Spleen (tissue), 11 donors: ENCODE results near the gene LTBP1. TPM values are rescaled to one million over a fixed set of nuclear protein-coding genes. Genes with fewer than 3 reads are reported as not detected.
A peak's percentile ranks its signal among the peaks of the same experiment; 100 is the strongest.

Source experiments
- DNase-seq: peaks from one replicate; pipeline ENCODE4 v3.0.0-alpha.2; 2020
- H3K27ac ChIP-seq, 8 donors: fragments of 200-600 bp; sonication (generic) in 7 of 8; 1 replicate in 4 of 8; 2 replicates in 4 of 8; pipeline versions ENCODE4 v1.5.0 to v1.8.0; 2016 to 2021; ENCODE audit warnings: inconsistent platforms in 4 of 8, mild to moderate bottlenecking in 4 of 8, moderate library complexity in 1 of 8
- H3K27me3 ChIP-seq, 7 donors: fragments of 200-600 bp; sonication (generic) in 6 of 7; replicated peaks in 1 of 7; 1 replicate in 4 of 7; 2 replicates in 3 of 7; pipeline versions ENCODE4 v1.5.0 to v1.8.0; 2016 to 2021; ENCODE audit warnings: inconsistent platforms in 3 of 7, mild to moderate bottlenecking in 1 of 7
- H3K36me3 ChIP-seq, 6 donors: fragments of 200-600 bp; sonication (generic) in 5 of 6; 1 replicate in 4 of 6; 2 replicates in 2 of 6; pipeline versions ENCODE4 v1.5.0 to v1.8.0; 2016 to 2021; ENCODE audit warnings: inconsistent platforms in 2 of 6
- H3K4me1 ChIP-seq, 6 donors: fragments of 200-600 bp; sonication (generic) in 5 of 6; 1 replicate in 3 of 6; 2 replicates in 3 of 6; pipeline versions ENCODE4 v1.5.0 to v1.8.0; 2016 to 2021; ENCODE audit warnings: inconsistent platforms in 3 of 6
- H3K4me3 ChIP-seq, 8 donors: fragments of 200-600 bp; sonication (generic) in 7 of 8; 1 replicate in 4 of 8; 2 replicates in 4 of 8; pipeline versions ENCODE4 v1.5.0 to v1.8.0; 2016 to 2021; ENCODE audit warnings: inconsistent platforms in 4 of 8, mild to moderate bottlenecking in 4 of 8, moderate library complexity in 2 of 8
- H3K9me3 ChIP-seq, 8 donors: fragments of 200-600 bp; sonication (generic) in 7 of 8; 1 replicate in 4 of 8; 2 replicates in 4 of 8; pipeline versions ENCODE4 v1.5.0 to v1.8.0; 2016 to 2021; ENCODE audit warnings: inconsistent platforms in 4 of 8
- CTCF ChIP-seq, 11 experiments: fragments of 200-600 bp in 7 of 11; fragments of 450-650 bp in 4 of 11; sonication (generic) in 4 of 11; IDR thresholded peaks in 8 of 11; conservative IDR thresholded peaks in 3 of 11; 1 replicate in 7 of 11; 2 replicates in 4 of 11; pipeline versions ENCODE4 v1.4.0 to v1.8.0; 2016 to 2021; ENCODE audit warnings: antibody characterized with exemption in 11 of 11, inconsistent platforms in 4 of 11, mild to moderate bottlenecking in 1 of 11
- POLR2A ChIP-seq, 3 donors: fragments of 450-650 bp; IDR thresholded peaks; one replicate each; pipeline ENCODE4 v1.5.1; 2017; ENCODE audit warnings: antibody characterized with exemption in 3 of 3, mild to moderate bottlenecking in 1 of 3
- POLR2AphosphoS5 ChIP-seq, 3 donors: sonication (generic); formaldehyde crosslinking; IDR thresholded peaks; one replicate each; pipeline ENCODE4 v1.5.1; 2017; ENCODE audit warnings: antibody characterized with exemption in 3 of 3
- WGBS, 5 donors: extraction: QIAGEN DNeasy Blood & Tissue Kit in 3 of 5; methylation state at CpG; one replicate each; pipeline versions ENCODE4 v1.1.5 to v1.1.7; 2013 to 2018; 5-methylcytosine and 5-hydroxymethylcytosine counted together
- intact Hi-C: fragments of 100-400 bp; cut with DNase I; formaldehyde crosslinking; loops from one replicate; pipeline ENCODE4 v1.15.0; 2023; ENCODE audit warnings: low total_unique reads
- polyA plus RNA-seq, 3 donors: library from polyadenylated mRNA; stranded (reverse); fragments of 200-250 nt; gene quantifications; one replicate each; pipeline ENCODE4 v1.2.1, GENCODE V29; 2013
- total RNA-seq, 7 donors: library from RNA; depleted of rRNA in 3 of 7; stranded (reverse); fragments of >200 nt in 3 of 7; fragmentation: NEBNext Ultra II Directional in 4 of 7; extraction: Animal tissue kit (Norgen Biotek cat#: 25700) in 4 of 7; gene quantifications; one replicate each; pipeline versions ENCODE4 v1.1.0 to v1.2.1, GENCODE V29; 2016 to 2021
- donor health status: healthy with polysubstance abuse.
- donor health status: DM: no; HTN: no; CAD: no; lungs with moderate emphysema.
- donor health status: DM: no; HTN: no; CAD: no.
- donor health status: Bipolar disorder and iron deficiency.
- donor health status: healthy.
- donor health status: DM: no; HTN: no; CAD: no.
- donor health status: DM: yes; HTN: yes; CAD: no.

The LTBP1 gene
- total and polyA plus RNA-seq, 10 donors, result 6.8 to 28.0 (median 13.3) TPM

- H3K27ac ChIP-seq, result no peak overlapping the region
Observed at GRCh38 chr2:33217406-33217805, 270.7 kb downstream of the LTBP1 start.

GRCh38 chr2:33219114-33219513 lies 272.4 kb downstream of the LTBP1 start:
- intact Hi-C loops, result no loop called here
- 83 to 88% (median 85%) methylated on average over 4 of the region's 4 CpGs for whole genome bisulfite sequencing, 5 donors
- no peak overlapping the region for H3K4me3 ChIP-seq
- no peak for TF ChIP-seq POLR2AphosphoS5 (IDR thresholded peaks at IDR 0.05)
- no peaks in the 10 kb centered on the region for H3K27me3 ChIP-seq
- H3K27ac ChIP-seq, result no peak overlapping the region
- H3K9me3 ChIP-seq, result no peaks in the 10 kb centered on the region
- no peak for DNase-seq
- peaks cover 0 to 6% (median 0%) of the 10 kb centered on the region in 6 donors for H3K4me1 ChIP-seq
- no peaks in the 10 kb centered on the region for H3K36me3 ChIP-seq

More at GRCh38 chr2:33217406-33217805, 270.7 kb downstream of the LTBP1 start:
- WGBS, 5 donors, result 90 to 96% (median 94%) methylated on average over 3 of the region's 3 CpGs
- DNase-seq, result no peak
- TF ChIP-seq CTCF (IDR thresholded peaks at IDR 0.05 in 8 of 11, conservative IDR thresholded peaks at IDR 0.05 in 3 of 11) (no peak), POLR2A (IDR thresholded peaks at IDR 0.05) (no peak), POLR2AphosphoS5 (IDR thresholded peaks at IDR 0.05) (no peak)
- Histone ChIP-seq H3K36me3 (no peaks in the 10 kb centered on the region), H3K4me3 (no peak overlapping the region), H3K4me1 (peaks cover 0 to 6% (median 0%) of the 10 kb centered on the region in 6 donors), H3K9me3 (no peaks in the 10 kb centered on the region), H3K27me3 (no peaks in the 10 kb centered on the region)
- intact Hi-C loops, result no loop called here

- Histone ChIP-seq H3K4me1 (peaks cover 0 to 6% (median 0%) of the 10 kb centered on the region in 6 donors), H3K36me3 (no peaks in the 10 kb centered on the region), H3K27me3 (no peaks in the 10 kb centered on the region), H3K4me3 (no peak overlapping the region), H3K27ac (peak overlapping the region in 2 of 8 donors; percentile 12 to 19), H3K9me3 (no peaks in the 10 kb centered on the region)
- intact Hi-C loops, result no loop called here
- DNase-seq, result no peak
- no peak for TF ChIP-seq POLR2AphosphoS5 (IDR thresholded peaks at IDR 0.05)
- no peak for TF ChIP-seq CTCF (IDR thresholded peaks at IDR 0.05 in 8 of 11, conservative IDR thresholded peaks at IDR 0.05 in 3 of 11)
- no peak for TF ChIP-seq POLR2A (IDR thresholded peaks at IDR 0.05)
- 13 to 29% (median 18%) methylated on average over 2 of the region's 2 CpGs for WGBS, 5 donors
Observed at GRCh38 chr2:33219850-33220275, 273.1 kb downstream of the LTBP1 start.

- intact Hi-C loops, result no loop called here
- Histone ChIP-seq H3K4me1 (peaks cover 0 to 6% (median 0%) of the 10 kb centered on the region in 6 donors), H3K27ac (peak overlapping the region in 3 of 8 donors; percentile 12 to 27 (median 19)), H3K4me3 (no peak overlapping the region), H3K9me3 (no peaks in the 10 kb centered on the region), H3K36me3 (no peaks in the 10 kb centered on the region), H3K27me3 (no peaks in the 10 kb centered on the region)
- DNase-seq, result no peak
- TF ChIP-seq CTCF (IDR thresholded peaks at IDR 0.05 in 8 of 11, conservative IDR thresholded peaks at IDR 0.05 in 3 of 11) (no peak), POLR2AphosphoS5 (IDR thresholded peaks at IDR 0.05) (no peak), POLR2A (IDR thresholded peaks at IDR 0.05) (no peak)
- 69 to 88% (median 85%) methylated on average over 3 of the region's 3 CpGs for WGBS, 5 donors
Observed at GRCh38 chr2:33220533-33220932, 273.8 kb downstream of the LTBP1 start.
